Bronchial epithelial cell (primary cell): ENCODE data around the gene NELFA. TPM values are rescaled to one million over a fixed set of nuclear protein-coding genes. Genes with fewer than 3 reads are reported as not detected.
A peak's percentile ranks its signal among the peaks of the same experiment; 100 is the strongest.
"Not testable (repeated sequence)": the region's sequence is repeated elsewhere in the genome, so short reads cannot be mapped to it uniquely, and the experiment has no call there.

Experiments used
- DNase-seq: peaks from one replicate; pipeline ENCODE4 v3.0.0-alpha.2; 2010; ENCODE audit warnings: low read depth
- FAIRE-seq: peaks from 2 replicates; lab custom pipeline; 2011; peaks lifted over from hg19 to GRCh38; lab: Jason Lieb, UNC
- H3K27me3 ChIP-seq: 2 replicates; pipeline ENCODE4 v1.5.1; 2011; ENCODE audit warnings: low read length; ENCODE audit not compliant: control insufficient read depth, insufficient read depth
- H3K36me3 ChIP-seq: 2 replicates; pipeline ENCODE4 v1.5.1; 2011; ENCODE audit warnings: low read length; ENCODE audit not compliant: control insufficient read depth, insufficient read depth
- H3K4me3 ChIP-seq: 2 replicates; pipeline ENCODE4 v1.5.1; 2011; ENCODE audit warnings: mild to moderate bottlenecking, low read depth, low read length, control low read depth
- total RNA-seq: library from RNA; depleted of rRNA; stranded (reverse); fragments of >200 nt; gene quantifications from 2 replicates; pipeline ENCODE4 v1.2.1, GENCODE V29; 2014
- TF ChIP-seq, protein P1 (sequence below): IDR thresholded peaks from 2 replicates; pipeline ENCODE4 v1.5.1; 2011; ENCODE audit warnings: mild to moderate bottlenecking, moderate library complexity, low read length, control low read depth, inconsistent platforms; ENCODE audit not compliant: insufficient read depth, severe bottlenecking

NELFA gene
- total RNA-seq, 1 donor from 2014 or later = 14.7 TPM

GRCh38 chr4:1998296-1998695 is 10.5 kb downstream of the NELFA start:
- Histone ChIP-seq H3K27me3 (no peaks in the 10 kb centered on the region), H3K4me3 (no peak overlapping the region), H3K36me3 (no peaks in the 10 kb centered on the region)
- TF ChIP-seq, protein P1, sequence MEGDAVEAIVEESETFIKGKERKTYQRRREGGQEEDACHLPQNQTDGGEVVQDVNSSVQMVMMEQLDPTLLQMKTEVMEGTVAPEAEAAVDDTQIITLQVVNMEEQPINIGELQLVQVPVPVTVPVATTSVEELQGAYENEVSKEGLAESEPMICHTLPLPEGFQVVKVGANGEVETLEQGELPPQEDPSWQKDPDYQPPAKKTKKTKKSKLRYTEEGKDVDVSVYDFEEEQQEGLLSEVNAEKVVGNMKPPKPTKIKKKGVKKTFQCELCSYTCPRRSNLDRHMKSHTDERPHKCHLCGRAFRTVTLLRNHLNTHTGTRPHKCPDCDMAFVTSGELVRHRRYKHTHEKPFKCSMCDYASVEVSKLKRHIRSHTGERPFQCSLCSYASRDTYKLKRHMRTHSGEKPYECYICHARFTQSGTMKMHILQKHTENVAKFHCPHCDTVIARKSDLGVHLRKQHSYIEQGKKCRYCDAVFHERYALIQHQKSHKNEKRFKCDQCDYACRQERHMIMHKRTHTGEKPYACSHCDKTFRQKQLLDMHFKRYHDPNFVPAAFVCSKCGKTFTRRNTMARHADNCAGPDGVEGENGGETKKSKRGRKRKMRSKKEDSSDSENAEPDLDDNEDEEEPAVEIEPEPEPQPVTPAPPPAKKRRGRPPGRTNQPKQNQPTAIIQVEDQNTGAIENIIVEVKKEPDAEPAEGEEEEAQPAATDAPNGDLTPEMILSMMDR = no peak
- FAIRE-seq = no peak
- peak; percentile 65 for DNase-seq

DNA sequence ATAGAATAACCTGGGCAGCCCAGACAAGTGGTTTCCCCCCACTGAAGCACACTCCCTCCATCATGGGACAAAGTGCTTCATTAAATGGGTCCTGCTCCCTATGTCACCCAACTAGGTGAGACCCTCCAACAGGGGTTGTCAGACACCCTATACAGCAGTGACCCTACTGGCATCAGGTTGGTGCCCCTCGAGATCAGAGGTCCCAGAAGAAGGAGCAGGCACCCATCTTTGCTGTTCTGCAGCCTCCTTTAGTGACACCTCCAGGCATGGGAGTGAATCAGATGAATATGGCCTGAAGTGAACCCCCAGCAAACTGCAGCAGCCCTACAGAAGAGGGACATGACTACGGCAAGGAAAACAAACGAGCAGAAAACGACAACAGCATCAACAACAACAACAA is 11.1 kb downstream of the NELFA start:
- no peaks in the 10 kb centered on the region for H3K36me3 ChIP-seq
- H3K27me3 ChIP-seq = no peaks in the 10 kb centered on the region
- no peak overlapping the region for H3K4me3 ChIP-seq
- DNase-seq = no peak
- TF ChIP-seq, protein P1 = no peak
- FAIRE-seq = no peak

GRCh38 chr4:1996866-1997611 is 11.7 kb downstream of the NELFA start:
- no peak overlapping the region for H3K4me3 ChIP-seq
- DNase-seq (no peak), FAIRE-seq (no peak)
- TF ChIP-seq, protein P1 = no peak
- no peaks in the 10 kb centered on the region for H3K36me3 ChIP-seq
- no peaks in the 10 kb centered on the region for H3K27me3 ChIP-seq

DNA sequence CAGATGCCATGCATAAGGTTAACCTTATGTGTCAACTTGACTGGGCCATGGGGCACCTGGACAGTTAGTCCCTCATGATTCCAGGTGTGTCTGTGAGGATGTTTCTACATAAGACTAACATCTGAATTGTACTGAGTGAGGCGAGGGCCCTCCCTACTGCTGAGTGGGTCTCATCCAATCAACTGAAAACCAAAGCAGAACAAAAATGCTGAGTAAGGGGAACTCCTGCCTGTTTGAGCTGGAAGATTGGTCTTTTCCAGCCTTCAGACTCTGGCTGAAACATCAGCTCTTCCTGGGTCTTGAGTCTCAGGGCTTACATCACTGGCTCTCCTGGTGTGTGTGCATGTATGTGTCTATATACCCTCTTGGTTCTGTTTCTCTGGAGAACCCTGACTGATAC is 13.8 kb downstream of the NELFA start:
- H3K27me3 ChIP-seq = no peaks in the 10 kb centered on the region
- no peak overlapping the region for H3K4me3 ChIP-seq
- FAIRE-seq (no peak), DNase-seq (no peak)
- TF ChIP-seq, protein P1 = no peak
- H3K36me3 ChIP-seq = peaks cover 5% of the 10 kb centered on the region

DNA sequence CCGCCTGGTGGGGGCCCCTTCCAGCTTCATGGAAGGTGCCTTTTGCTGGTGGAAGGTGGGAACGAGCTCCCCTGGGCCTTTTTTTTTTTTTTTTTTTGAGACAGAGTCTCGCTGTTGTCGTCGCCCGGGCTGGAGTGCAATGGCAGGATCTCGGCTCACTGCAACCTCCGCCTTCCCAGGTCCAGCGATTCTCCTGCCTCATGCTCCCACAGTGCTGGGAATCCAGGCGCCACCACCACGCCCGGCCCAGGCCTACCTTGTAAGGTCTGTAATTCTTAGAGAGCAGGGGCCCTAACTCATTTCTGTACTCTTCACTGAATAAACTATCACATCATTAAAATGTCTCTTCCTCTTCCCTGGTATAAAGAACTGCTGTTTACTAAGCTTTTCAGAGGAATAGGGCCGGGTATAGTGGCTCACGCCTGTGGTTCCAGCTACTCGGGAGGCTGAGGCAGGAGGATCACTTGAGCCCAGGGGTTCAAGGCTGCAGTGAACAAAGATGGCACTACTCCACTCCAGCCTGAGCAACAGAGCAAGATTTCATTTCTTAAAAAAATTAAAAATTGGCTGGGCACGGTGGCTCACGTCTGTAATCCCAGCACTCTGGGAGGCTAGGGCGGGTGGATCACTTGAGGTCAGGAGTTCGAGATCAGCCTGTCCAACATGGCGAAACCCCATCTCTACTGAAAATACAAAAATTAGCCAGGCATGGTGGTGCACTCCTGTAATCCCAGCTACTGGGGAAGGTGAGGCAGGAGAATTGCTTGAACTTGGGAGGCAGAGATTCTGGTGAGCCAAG is 14.9 kb downstream of the NELFA start:
- not testable (repeated sequence) for H3K36me3 ChIP-seq, FAIRE-seq, H3K27me3 ChIP-seq, H3K4me3 ChIP-seq, DNase-seq

DNA sequence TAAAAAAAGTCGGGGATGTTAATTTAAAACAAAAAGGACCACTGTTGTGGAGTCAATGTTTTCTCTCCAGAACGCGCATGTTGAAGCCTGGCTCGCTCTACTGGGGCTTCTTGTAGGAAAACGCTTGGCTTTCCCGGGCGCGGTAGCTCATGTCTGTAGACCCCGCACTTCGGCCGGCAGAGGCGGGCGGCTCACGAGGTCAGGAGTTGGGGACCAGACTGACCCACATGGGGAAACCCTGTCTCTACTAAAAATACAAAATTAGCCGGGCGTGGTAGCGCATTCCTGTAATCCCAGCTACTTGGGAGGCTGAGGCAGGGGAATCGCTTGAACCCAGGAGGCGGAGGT is 15.6 kb downstream of the NELFA start:
- no peaks in the 10 kb centered on the region for H3K27me3 ChIP-seq
- H3K36me3 ChIP-seq = peaks cover 10% of the 10 kb centered on the region
- FAIRE-seq (no peak), DNase-seq (no peak)
- TF ChIP-seq, protein P1 = no peak
- no peak overlapping the region for H3K4me3 ChIP-seq
